GM19397 (cell line): ENCODE measurements around the gene GPC6.

Experiments
- ATAC-seq: cut with Tn5 transposase; IDR thresholded peaks from one replicate; pipeline ENCODE4 v1.9.1; 2021; ENCODE audit warnings: mild to moderate bottlenecking, moderate library complexity; ENCODE audit not compliant: unreplicated experiment

The GPC6 gene

GRCh38 chr13:94308832-94309231 is 1082.2 kb downstream of the GPC6 start:
- ATAC-seq: no peak

GRCh38 chr13:94309576-94309975 is 1083.0 kb downstream of the GPC6 start:
- no peak for ATAC-seq

GRCh38 chr13:94309997-94310855 is 1083.6 kb downstream of the GPC6 start:
- no peak for ATAC-seq

- ATAC-seq: no peak
Observed at GRCh38 chr13:94311893-94312292, 1085.3 kb downstream of the GPC6 start.

- no peak for ATAC-seq
Observed at GRCh38 chr13:94312511-94313216, 1086.1 kb downstream of the GPC6 start.

- no peak for ATAC-seq
Observed at GRCh38 chr13:94313321-94313910, 1086.8 kb downstream of the GPC6 start.

- ATAC-seq: no peak
Observed at GRCh38 chr13:94313926-94314325, 1087.3 kb downstream of the GPC6 start.

- no peak for ATAC-seq
Observed at GRCh38 chr13:94315188-94315587, 1088.6 kb downstream of the GPC6 start.

- no peak for ATAC-seq
Observed at GRCh38 chr13:94317063-94317491, 1090.5 kb downstream of the GPC6 start.

- no peak for ATAC-seq
Observed at GRCh38 chr13:94318418-94318817, 1091.8 kb downstream of the GPC6 start.

- no peak for ATAC-seq
Observed at GRCh38 chr13:94319501-94319900, 1092.9 kb downstream of the GPC6 start.

- ATAC-seq: no peak
Observed at GRCh38 chr13:94322925-94323763, 1096.5 kb downstream of the GPC6 start.

GRCh38 chr13:94323764-94324758 is 1097.5 kb downstream of the GPC6 start:
- no peak for ATAC-seq

GRCh38 chr13:94324767-94325540 is 1098.3 kb downstream of the GPC6 start:
- ATAC-seq: no peak

- ATAC-seq: no peak
Observed at GRCh38 chr13:94325650-94326049, 1099.0 kb downstream of the GPC6 start.

GRCh38 chr13:94327318-94327717 is 1100.7 kb downstream of the GPC6 start:
- ATAC-seq: peak; percentile 84

GRCh38 chr13:94328381-94329041 is 1101.9 kb downstream of the GPC6 start:
- no peak for ATAC-seq

- ATAC-seq: no peak
Observed at GRCh38 chr13:94329277-94329676, 1102.7 kb downstream of the GPC6 start.
